NCI-H524 treated with DMSO at 0.1 percent for 48 hours (cell line): Measurements from ENCODE around the gene SP3.

Source experiments
- DNase-seq: peaks from one replicate; lab custom pipeline; 2025; lab: John Stamatoyannopoulos, UW

SP3 gene

GRCh38 chr2:173942861-173943523 lies 22.2 kb downstream of the SP3 start:
- no peak for DNase-seq

- DNase-seq: no peak
These were observed 23.6 kb downstream of the SP3 start for GRCh38 chr2:173941567-173941966.

GRCh38 chr2:173940208-173941020 lies 24.8 kb downstream of the SP3 start:
- no peak for DNase-seq

- no peak for DNase-seq
These were observed 26.3 kb downstream of the SP3 start for GRCh38 chr2:173938700-173939384.

GRCh38 chr2:173935305-173935704 lies 29.9 kb downstream of the SP3 start:
- no peak for DNase-seq

- DNase-seq: no peak
These were observed 30.3 kb downstream of the SP3 start for GRCh38 chr2:173934895-173935294.

GRCh38 chr2:173931751-173932150 lies 33.4 kb downstream of the SP3 start:
- DNase-seq: no peak

- DNase-seq: no peak
These were observed 35.7 kb downstream of the SP3 start for GRCh38 chr2:173929441-173929840.

- DNase-seq: no peak
These were observed 38.3 kb downstream of the SP3 start for GRCh38 chr2:173926875-173927274.

GRCh38 chr2:173924285-173924684 lies 40.9 kb downstream of the SP3 start:
- no peak for DNase-seq

GRCh38 chr2:173922760-173923159 lies 42.4 kb downstream of the SP3 start:
- no peak for DNase-seq

GRCh38 chr2:173922068-173922467 lies 43.1 kb downstream of the SP3 start:
- DNase-seq: no peak

GRCh38 chr2:173914055-173914927 lies 50.9 kb downstream of the SP3 start:
- no peak for DNase-seq

- DNase-seq: no peak
These were observed 55.3 kb downstream of the SP3 start for GRCh38 chr2:173909846-173910245.

GRCh38 chr2:173906626-173907025 lies 58.5 kb downstream of the SP3 start:
- DNase-seq: no peak

- DNase-seq: no peak
These were observed 61.4 kb downstream of the SP3 start for GRCh38 chr2:173903601-173904394.

- no peak for DNase-seq
These were observed 66.2 kb downstream of the SP3 start for GRCh38 chr2:173898996-173899395.

- DNase-seq: no peak
These were observed 67.0 kb downstream of the SP3 start for GRCh38 chr2:173898178-173898668.

- no peak for DNase-seq
These were observed 68.4 kb downstream of the SP3 start for GRCh38 chr2:173896755-173897154.

GRCh38 chr2:173892341-173892740 lies 72.8 kb downstream of the SP3 start:
- no peak for DNase-seq
